Measurements from ENCODE around the gene PPP2R2D.

Gene PPP2R2D

DNA sequence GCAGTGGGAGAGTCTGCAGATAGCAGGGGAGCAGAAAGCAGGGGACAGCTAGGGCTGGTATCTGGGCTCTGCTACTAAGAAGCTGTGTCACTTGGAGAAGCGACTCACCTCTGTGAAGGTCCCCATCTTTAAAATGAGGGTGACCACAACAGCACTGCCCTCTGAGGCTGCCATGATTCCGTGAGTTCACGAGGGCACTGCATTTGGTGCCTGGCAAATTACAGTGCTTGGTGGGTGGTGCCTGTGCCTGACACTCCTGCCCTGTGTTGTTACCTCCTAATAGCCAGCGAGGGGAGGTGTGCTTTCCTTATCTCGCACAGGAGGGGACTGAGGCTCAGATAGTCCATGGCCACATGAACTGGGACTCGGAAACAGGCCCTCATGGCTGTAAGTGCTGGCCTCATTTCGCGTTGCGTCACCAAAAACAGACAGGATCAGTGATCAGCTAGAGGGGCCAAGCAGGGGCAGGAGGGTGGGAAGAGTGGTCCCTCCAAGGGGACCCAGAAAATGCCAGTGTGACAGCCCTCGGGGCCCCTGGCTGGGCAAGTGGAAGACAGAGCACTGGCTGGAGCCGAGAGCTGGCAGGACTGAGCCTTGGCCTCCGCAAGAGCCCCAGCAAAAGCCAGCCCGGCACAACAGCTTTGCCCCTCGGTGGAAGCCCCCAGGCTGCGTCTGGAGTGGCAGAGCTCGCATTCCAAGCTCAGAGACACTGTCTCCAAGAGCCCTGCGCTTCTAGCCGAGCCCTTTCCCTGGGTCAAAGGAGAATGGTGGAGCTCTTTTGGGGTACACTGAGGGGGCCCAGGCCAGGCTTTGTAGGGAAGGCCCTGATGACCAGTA, 98.3 kb downstream of the PPP2R2D start:
- DNase-seq (ENCODE audit: low read depth), result no peak

DNA sequence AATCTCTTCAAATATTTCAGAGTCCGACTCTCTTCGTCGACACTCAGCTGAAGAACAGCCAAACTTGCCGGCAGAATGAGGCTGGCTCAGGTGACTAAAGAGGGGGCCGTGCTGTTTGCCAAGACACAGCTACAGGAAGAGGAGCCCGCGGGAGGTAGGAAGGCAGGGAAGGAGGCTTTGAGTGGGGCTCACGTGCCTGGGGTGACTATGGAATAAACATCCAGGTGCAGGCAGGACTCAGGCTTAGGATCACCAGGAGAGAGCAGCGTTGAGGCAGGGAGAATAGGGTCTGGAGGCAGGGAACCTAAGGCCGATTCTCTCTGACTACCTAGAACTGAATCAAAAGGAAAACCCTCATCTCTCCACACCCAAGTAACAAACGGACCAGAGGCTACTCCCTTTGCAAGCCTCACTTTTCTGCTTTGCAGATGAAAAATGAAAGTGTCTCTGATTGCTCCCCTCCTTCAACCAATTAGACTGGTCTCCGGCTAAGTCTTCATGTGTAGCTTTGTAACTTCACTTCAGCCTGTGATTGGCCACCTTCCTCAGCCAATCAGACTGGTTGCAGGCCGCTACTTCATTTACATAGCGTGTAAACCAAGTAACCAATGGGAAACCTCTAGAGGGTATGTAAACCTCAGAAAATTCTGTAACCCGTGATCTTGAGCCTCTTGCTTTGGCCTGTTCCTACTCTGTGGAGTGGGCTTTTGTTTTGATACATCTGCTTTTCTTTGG, 100.6 kb downstream of the PPP2R2D start:
- no peak for DNase-seq (ENCODE audit: low read depth)

DNA sequence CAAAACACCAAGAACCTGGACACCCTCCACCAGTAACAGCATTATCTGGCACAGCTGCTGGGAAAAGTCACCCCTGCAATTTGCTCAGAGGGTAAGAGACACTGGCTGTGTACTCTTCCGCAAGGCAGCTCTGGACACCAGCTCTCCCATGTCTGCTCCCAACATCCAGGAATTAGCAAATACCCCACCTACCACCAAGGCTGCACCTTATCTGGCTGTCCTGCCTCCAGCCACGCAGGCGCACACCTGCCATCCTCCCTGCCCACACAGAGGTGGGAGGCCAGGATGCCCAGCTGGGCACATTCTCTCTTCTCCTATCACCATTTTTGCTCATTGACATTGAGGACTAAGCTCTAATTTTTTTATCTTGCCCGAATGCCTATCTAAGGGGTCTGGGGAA, 101.2 kb downstream of the PPP2R2D start:
- DNase-seq (ENCODE audit: low read depth), result no peak

DNA sequence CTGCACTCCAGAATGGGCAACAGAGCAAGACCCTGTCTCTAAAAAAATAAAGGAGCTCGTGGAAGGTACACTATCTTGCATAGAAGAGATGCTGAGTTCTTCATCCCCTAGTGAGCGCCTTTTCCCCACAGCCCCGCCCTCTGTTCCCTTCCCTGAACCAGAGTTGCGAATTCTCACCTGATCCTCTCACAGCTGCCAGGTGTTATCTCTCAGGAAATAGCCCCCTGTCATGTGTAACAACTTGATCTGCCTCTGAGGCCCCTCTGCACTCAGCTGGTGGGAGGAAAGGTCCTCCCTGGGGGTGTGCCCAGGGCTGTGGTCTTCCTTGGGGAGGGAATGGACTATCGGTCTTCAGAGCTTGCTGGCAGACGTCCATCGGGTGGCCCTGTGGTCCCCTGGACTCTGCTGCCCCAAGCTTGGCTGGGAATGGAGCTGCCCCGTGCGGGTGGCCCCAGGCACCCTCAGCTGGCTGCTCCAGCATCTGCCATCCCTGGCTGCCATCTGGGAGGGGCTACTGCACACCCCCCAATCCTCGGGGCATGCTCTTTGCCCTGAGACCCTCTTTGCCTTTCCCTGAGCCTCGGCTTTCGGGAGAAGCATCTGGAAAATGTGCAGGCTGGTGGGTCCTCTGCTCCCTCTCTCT, 102.6 kb downstream of the PPP2R2D start:
- no peak for DNase-seq (ENCODE audit: low read depth)

DNA sequence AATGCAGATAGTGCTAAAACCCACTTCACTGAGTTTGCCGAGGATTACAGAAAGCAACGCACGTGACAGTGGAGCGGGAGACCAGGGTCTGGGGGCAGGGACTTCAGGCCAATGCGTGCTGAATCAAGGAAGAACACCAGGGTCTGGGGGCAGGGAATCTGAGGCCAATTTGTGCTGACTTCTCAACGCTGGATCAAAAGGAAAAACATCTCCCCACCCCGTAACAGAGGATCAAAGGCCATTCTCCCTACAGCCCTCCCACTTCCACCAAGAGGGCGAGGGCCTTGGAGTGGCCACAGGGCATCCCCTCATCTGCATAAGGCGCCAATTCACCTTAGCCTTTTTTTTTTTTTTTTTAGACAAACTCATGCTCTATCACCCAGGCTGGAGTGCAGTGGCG, 103.2 kb downstream of the PPP2R2D start:
- DNase-seq (ENCODE audit: low read depth), result no peak

DNA sequence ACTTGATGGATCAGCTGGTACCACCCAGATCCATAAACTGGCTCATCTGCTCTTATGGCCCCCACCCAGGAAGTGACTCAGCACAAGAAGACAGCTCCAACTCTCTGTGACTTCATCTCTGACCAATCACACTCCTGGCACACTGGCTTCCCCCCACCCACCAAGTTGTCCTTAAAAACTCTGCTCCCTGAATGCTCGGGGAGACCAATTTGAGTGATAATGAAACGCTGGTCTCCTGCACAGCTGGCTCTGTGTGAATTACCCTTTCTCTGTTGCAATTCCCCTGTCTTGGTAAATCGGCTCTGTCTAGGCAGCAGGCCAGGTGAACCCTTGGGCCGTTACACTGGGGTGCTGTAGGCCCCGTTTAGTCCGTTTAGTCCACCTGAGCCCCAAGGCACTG, 104.3 kb downstream of the PPP2R2D start:
- DNase-seq (ENCODE audit: low read depth), result no peak

DNA sequence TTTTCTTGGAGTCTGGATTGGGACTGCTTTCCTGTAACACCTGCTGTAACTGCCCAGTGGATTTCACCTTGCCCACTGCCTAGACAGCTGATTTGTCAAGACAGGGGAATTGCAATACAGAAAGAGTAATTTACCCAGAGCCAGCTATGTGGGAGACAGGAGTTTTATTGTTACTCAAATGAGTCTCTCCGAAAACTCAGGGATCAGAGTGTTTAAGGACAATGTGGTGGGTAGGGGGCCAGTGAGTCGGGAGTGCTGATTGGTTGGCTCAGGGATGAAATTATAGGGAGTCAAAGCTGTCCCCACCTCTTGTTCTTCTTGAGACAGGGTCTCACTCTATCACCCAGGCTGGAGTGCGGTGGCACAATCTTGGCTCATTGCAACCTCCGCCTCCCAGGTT, 106.2 kb downstream of the PPP2R2D start:
- DNase-seq (ENCODE audit: low read depth), result no peak

DNA sequence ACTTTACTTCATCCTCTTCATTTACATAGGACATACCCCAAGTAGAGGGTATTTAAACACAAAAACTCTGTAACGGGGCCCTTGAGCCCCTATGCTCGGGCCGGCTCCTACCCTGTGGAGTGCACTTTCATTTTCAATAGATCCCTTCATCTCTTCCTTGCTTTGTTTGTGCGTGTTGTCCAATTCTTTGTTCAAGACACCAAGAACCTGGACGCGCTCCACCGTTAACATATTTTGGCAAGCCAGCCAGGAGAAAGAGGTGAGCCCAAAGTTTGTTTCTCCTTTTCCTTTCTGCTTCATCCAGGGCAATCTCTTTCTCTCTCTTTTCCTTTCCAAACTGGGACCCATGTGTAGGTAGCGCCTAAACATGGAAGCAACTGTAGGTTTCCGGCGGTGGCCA, 106.9 kb downstream of the PPP2R2D start:
- no peak for DNase-seq (ENCODE audit: low read depth)
